Adrenal gland (tissue), 5 donors: ENCODE data around the gene WNT10A.

Experiments used
- POLR2A ChIP-seq, 2 donors: fragments of 450-650 bp; IDR thresholded peaks; one replicate each; pipeline ENCODE4 v1.6.1; 2017; ENCODE audit warnings: antibody characterized with exemption in 2 of 2, mild to moderate bottlenecking in 2 of 2, moderate library complexity in 1 of 2
- TF ChIP-seq, protein P1 (sequence below), 6 experiments: fragments of 450-650 bp in 4 of 6; fragments of 200-600 bp in 2 of 6; sonication (generic) in 1 of 6; IDR thresholded peaks; 1 replicate in 5 of 6; 2 replicates in 1 of 6; pipeline versions ENCODE4 v1.5.1 to v1.8.0; 2016 to 2021; ENCODE audit warnings: antibody characterized with exemption in 6 of 6, mild to moderate bottlenecking in 2 of 6, moderate library complexity in 1 of 6
- donor health status: DM: no; HTN: no; CAD: no.

DNA sequence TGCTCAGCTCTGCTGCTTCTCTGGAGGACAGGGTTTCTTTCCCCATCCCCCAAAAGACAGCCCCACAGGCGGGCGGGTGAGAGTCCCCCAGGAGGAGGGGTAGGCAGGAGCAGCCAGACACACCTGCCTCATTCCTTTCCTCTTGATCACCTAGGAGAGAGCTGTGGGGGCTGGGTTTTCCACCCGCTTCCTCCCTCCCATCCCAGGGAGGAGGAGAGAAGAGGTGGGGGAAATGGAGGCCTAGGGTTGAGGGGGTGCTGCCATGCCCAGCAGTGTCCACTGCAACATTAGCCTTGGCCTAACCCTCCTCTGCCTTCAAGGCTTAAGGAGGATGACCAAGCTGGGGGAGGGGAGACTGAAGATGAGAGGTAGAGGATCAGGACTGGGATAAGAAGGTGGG, 14.7 kb downstream of the WNT10A start:
- TF ChIP-seq, protein P1, sequence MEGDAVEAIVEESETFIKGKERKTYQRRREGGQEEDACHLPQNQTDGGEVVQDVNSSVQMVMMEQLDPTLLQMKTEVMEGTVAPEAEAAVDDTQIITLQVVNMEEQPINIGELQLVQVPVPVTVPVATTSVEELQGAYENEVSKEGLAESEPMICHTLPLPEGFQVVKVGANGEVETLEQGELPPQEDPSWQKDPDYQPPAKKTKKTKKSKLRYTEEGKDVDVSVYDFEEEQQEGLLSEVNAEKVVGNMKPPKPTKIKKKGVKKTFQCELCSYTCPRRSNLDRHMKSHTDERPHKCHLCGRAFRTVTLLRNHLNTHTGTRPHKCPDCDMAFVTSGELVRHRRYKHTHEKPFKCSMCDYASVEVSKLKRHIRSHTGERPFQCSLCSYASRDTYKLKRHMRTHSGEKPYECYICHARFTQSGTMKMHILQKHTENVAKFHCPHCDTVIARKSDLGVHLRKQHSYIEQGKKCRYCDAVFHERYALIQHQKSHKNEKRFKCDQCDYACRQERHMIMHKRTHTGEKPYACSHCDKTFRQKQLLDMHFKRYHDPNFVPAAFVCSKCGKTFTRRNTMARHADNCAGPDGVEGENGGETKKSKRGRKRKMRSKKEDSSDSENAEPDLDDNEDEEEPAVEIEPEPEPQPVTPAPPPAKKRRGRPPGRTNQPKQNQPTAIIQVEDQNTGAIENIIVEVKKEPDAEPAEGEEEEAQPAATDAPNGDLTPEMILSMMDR (IDR thresholded peaks at IDR 0.05), result no peak
- TF ChIP-seq POLR2A (IDR thresholded peaks at IDR 0.05), result no peak
